A549 (cell line): ENCODE data around the gene SLC1A2.

Experiments used
- CTCF ChIP-seq: fragments of >200 bp; sonication (Bioruptor Twin); formaldehyde crosslinking; IDR thresholded peaks from 3 replicates; pipeline ENCODE4 v1.5.1; 2016
- EP300 ChIP-seq, 2 experiments: fragments of >200 bp; sonication (Bioruptor Twin); formaldehyde crosslinking; IDR thresholded peaks; 2 replicates in 1 of 2; 3 replicates in 1 of 2; pipeline ENCODE4 v1.6.1; 2016 to 2017
- MAX ChIP-seq: IDR thresholded peaks from 2 replicates; pipeline ENCODE4 v1.6.1; 2012
- MYC ChIP-seq: IDR thresholded peaks from 2 replicates; pipeline ENCODE4 v1.6.1; 2012; ENCODE audit warnings: mild to moderate bottlenecking, inconsistent platforms, low read length, improper control_type of control experiment, borderline replicate concordance
- PHF8 ChIP-seq: fragments of 200-600 bp; sonication (generic); IDR thresholded peaks from 2 replicates; pipeline ENCODE4 v1.6.1; 2016; ENCODE audit warnings: low read depth, mild to moderate bottlenecking, antibody characterized with exemption, moderate library complexity, borderline replicate concordance
- POLR2A ChIP-seq: IDR thresholded peaks from 2 replicates; pipeline ENCODE4 v1.6.1; 2012; ENCODE audit warnings: mild to moderate bottlenecking, low read length
- REST ChIP-seq: fragments of 200-600 bp; sonication (generic); IDR thresholded peaks from 2 replicates; pipeline ENCODE4 v1.6.1; 2016; ENCODE audit warnings: antibody characterized with exemption, mild to moderate bottlenecking, moderate library complexity
- RFX5 ChIP-seq: fragments of 450-650 bp; IDR thresholded peaks from 2 replicates; pipeline ENCODE4 v1.7.1; 2014; ENCODE audit warnings: antibody characterized with exemption, mild to moderate bottlenecking, moderate library complexity

GRCh38 chr11:35235157-35235468, 184.2 kb downstream of the SLC1A2 start:
- TF ChIP-seq PHF8 (no peak), POLR2A (no peak), CTCF (no peak), REST (no peak), MYC (no peak), EP300 (IDR thresholded peaks at IDR 0.05) (no peak), MAX (no peak), RFX5 (no peak)
